GM18873 (cell line): Measurements from ENCODE around the gene DNM2.
A peak's percentile ranks its signal among the peaks of the same experiment; 100 is the strongest.

ENCODE experiments used
- ATAC-seq: cut with Tn5 transposase; IDR thresholded peaks from one replicate; pipeline ENCODE4 v1.9.1; 2021; ENCODE audit warnings: mild to moderate bottlenecking, moderate library complexity, moderate number of reproducible peaks; ENCODE audit not compliant: unreplicated experiment, low FRiP score

The DNM2 gene

DNA sequence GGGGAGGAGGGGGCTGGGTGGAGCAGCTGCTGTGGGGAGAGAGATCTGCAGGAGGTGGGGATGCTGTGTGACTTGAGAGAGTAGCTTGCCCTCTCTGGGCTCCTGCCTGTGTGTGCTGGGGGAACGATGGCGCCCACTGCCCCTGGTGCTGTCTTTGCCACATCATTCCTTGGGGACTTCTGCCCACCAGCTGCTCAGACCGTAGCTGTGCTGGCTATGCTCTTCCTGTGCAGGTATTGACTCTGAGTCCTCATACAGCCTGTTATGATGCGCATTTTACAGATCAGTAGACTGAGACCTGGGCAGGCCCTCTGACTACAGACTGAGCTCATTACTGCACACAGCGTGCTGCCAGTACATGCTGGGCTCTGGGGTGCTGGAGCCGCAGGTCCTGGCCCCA, 51.1 kb downstream of the DNM2 start:
- ATAC-seq, result no peak

DNA sequence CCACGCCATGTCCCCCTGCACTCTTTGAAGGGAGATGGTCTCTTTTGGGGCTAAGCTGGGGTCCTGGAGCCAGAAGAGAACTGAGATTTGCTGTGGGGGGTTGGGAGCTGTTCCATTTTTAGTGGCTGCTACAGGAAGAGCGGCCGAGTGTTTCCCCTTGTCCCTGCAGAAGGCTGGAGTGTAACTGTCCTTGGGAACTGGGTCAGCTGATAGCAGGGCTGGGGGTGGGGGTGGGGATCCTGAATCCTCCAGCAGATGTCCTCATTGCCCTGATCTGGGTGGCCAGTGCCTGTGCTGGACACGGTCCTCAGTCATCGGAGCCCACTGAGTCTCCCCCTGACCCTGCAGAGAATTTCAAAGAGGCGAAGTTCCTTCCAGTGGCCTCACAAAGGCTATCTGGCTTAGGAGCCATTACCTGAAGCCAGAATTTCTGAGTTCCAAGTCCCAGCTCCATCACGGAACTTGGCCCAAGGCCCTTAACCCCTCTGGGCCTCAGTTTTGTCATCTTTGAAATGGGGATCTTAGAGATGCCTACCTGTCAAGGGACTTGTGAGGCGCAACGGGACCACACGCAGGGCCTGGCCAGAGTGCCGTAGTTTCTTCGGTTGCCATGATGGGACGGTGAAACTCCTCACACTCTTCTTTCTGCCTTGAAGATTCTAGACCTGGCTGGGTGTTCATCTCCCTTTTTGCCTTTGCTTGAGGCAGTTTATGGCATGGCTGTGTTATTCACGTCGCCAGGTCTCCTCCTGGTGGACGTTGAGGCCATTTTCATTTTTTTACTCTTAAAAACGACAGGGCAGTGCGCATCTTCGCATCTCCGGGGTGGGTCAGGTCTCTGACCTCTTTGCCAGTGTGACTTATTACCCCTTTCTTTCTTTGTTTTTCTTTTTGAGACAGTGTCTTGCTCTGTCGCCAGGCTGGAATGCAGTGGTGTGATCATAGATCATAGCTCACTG, 51.9 kb downstream of the DNM2 start:
- no peak for ATAC-seq

- ATAC-seq, result no peak
Measured at GRCh38 chr19:10773969-10774368, 56.1 kb downstream of the DNM2 start.

DNA sequence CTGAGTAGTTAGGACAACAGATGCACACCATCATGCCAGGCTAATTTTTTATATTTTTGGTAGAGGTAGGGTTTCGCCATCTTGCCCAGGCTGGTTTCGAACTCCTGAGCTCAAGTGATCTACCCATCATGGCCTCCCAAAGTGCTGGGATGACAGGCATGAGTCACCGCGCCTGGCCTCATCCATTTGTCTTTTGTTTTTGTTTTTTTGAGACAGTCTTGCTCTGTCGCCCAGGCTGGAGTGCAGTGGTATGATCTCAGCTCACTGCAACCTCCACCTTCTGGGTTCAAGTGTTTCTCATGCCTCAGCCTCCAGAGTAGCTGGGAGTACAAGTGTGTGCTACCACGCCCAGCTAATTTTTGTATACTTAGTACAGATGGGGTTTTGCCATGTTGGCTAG, 57.0 kb downstream of the DNM2 start:
- no peak for ATAC-seq

DNA sequence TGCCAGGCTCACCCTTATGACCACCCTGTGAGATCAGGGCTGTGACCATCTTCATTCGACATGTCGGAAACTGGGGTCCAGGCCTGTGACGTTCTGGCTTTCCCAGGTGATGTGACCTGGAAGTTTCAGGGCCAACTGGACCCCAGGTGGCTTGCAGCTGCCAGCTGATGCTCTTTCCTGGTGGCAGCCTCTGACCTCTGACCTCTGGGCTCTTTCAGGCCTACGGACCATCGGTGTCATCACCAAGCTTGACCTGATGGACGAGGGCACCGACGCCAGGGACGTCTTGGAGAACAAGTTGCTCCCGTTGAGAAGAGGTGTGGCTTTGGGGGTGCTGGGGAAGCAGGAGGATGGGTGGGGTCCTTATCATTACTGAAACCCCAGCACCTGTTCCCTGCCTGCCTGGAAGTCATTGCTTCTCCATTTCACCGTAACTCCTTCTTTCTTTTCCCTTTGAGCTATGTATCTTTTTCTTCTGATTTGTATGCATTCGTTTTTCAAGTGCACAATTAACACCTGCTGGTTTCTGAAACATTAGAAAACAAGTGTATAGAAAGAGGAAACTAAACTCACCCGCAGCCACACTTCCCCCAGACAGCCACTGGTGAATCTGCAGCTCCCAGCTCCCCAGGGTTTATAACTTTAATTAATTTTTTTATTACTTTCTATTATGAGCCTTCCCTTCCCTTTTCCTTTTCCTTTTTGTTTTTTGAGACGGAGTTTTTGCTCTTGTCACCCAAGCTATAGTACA, 59.2 kb downstream of the DNM2 start:
- ATAC-seq, result no peak

DNA sequence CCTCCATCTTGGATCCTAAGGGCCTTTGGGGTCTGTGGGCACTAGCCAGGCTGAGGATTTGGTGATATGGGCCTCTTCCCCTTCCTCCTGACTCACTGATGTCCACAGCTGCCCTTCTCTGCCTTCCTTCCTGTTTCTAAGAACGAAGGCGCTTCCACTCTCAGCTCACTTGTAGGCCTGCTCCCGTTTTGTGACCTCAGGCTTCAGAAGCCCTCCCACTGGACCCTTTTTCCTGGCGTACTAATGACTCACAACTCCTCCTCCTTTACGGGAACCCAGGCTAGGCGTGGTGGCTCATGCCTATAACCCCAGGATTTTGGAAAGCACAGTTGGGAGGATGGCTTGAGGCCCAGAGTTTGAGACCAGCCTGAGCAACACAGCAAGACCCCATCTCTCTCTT, 62.5 kb downstream of the DNM2 start:
- ATAC-seq, result no peak

DNA sequence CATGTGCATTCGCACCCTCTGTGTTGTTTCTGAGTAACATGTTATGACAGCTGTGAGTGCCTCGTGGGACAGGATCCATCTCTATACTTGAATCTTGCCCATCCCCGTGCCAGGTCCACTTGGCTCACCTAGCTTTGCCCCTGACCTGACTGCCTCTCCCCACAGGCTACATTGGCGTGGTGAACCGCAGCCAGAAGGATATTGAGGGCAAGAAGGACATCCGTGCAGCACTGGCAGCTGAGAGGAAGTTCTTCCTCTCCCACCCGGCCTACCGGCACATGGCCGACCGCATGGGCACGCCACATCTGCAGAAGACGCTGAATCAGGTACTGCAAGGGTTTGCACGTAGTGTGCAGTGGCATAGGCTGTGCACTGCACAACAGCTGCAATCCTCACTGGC, 64.9 kb downstream of the DNM2 start:
- no peak for ATAC-seq

DNA sequence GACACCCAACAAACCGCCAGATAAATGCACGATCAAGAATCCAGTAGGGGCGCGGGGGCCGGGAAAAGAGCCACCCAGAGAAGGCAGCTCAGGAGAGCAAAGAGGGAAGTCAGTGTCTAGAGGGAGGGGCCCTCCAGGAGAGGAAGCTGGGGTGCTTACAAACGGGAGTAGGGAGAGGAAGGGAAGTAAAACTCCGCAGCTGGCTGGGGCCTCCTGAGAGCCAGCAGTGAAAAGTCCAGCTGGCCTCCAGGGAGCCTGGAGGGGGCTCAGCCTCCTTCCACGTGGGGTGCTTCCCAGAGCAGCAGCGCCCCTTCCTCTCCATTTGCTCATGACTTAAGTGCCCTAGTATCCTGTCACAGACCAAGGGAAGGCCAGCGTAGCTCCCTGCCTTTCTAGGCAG, 66.4 kb downstream of the DNM2 start:
- no peak for ATAC-seq

DNA sequence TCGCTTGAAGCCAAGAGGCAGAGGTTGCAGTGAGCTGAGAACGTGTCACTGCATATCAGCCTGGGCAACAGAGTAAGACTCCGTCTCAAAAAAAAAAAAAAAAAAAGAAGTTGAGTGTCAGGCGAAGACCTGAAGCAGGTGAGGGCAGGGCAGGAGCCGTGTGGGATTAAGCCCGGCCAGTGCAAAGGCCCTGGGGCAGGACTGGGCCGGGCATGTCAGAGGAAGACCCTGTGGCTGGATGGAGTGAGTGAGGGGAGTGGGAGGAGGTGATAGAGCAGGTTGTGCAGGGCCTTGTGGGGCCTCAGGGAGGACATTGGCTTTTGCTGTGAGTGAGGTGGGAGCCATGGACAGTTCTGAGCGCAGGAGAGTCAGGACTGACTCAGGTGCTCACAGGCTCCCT, 70.3 kb downstream of the DNM2 start:
- ATAC-seq, result no peak

DNA sequence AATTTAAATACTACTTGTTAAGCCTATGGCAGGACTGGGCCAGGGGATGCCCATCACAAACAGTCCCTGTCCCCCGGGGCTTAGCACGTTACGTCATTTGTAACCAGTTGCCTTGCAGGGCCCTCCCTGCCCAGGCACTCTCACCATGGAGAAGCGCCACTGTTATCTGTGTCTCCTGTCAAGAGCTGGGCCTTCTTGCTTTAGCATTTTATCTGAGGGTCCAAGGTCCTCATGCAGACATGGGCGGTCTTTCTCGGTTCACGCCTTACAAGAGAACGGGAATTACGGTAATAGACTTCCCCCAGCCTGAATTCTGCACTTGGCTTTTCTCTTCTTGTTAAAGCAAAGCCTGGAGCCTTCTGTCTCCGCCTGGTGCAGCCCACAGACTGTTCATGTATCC, 72.0 kb downstream of the DNM2 start:
- no peak for ATAC-seq

DNA sequence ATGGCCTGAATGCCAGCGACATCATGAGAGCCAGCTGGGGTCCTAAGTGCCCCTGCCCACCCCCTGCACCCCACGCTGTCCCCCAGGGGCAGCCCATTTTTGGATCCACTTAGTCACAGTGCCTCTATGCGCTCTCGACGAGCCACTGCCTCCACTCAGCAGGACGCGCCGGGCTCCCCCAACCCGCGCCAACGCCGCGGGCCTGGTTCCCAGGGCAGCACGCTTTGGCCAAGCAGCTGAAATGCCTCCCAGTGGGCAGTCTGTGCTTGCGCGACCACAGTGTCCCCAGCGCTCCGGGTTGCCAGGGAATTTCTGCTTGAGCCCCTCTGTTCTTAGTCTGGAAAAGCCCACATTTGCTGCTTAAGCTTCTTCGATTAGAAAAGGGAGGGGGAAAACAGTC, 78.8 kb downstream of the DNM2 start:
- no peak for ATAC-seq

GRCh38 chr19:10797078-10797477, 79.2 kb downstream of the DNM2 start:
- ATAC-seq, result no peak

DNA sequence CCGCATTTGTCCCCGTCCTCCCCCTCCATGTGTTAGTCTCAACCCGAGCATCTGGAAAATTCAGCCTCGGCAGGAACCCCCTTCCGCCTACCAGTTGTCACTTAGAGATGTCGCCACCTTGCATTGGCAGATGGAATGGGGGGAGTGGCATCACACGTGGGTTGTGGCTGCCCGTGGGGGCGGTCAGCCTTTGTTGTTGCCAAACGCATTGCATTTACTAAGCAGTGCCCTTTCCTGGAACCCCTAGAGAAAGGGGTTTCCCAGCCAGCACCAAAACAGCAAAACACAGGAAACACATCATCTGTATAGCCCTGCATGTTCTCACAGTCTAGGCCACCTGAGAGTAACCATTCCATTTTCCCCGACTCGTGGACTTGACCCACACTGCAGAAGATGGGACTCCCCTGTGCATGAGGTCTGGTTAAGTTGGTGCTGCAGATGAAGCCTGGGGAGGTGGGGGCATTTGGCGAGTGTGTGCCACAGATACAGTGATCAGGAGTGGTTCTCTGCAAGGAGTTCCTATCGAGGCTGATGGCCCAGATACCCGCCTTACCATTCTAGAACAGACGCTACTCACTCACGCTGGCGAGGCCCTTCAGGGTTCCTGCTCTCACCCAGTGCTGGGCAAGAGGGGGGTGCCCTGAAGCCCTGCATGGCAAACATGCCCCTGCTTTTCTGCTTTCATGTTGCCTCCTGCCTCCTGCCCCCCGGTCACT, 79.8 kb downstream of the DNM2 start:
- peak; percentile 66 for ATAC-seq

GRCh38 chr19:10800488-10800887, 82.6 kb downstream of the DNM2 start:
- no peak for ATAC-seq

DNA sequence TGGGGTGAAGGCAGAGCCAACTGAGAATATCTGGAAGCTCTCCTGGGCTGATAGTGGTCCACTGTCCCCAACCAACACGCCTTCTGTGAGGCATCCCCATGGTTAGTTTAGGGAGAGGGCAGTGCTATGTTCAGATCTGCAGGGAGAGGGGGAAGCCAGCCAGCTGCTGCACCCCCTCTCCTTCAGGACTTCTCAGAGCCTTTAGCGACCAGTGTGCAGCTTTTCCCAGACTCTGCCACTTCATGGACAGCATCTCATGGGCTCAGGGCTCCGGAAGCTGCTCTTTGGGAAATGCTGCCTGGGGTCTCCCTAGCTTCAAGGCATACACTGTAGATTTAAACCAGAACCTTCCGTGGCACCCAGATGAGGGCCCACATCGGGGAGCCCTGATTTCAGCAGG, 84.6 kb downstream of the DNM2 start:
- no peak for ATAC-seq

GRCh38 chr19:10803252-10803651, 85.4 kb downstream of the DNM2 start:
- ATAC-seq, result no peak

DNA sequence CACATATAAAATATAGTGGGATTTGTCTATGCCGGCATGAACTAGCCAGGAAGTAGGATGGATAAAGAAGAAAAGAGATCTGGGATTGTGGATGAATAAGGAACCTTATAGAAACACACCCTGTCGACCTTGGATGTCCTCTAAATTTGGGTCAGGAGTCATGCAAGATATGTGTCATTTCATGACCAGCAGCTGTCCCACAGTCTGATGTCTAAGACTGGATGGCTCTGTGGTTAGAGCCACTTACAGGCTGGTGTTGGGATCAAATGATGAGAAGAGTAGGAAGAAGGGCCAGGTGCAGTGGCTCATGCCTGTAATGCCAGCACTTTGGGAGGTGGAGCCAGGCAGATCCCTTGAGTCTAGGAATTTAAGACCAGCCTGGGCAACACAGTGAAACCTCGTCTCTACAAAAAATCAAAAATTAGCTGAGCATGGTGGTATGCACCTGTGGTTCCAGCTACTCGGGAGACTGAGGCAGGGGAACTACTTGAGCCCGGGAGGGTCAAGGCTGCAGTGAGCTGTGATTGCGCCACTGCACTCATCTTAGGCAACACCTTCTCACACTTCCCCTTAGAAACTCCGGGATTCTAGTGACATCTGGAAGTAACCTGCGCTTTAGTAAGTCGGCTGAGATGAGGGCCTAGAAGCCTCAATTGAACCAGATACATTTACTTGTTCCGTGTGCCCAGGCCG, 87.3 kb downstream of the DNM2 start:
- no peak for ATAC-seq

- ATAC-seq, result no peak
Measured at GRCh38 chr19:10805758-10806247, 87.9 kb downstream of the DNM2 start.

GRCh38 chr19:10808937-10809649, 91.2 kb downstream of the DNM2 start:
- no peak for ATAC-seq
